Neuronal stem cell (in vitro differentiated cells): ENCODE results near the gene ALDH6A1.

Experiments used
- DNase-seq: peaks from one replicate; pipeline ENCODE4 v3.0.0-alpha.2; 2013; ENCODE audit warnings: low spot score
- H2AFZ ChIP-seq: one replicate; pipeline ENCODE4 v1.6.1; 2013; ENCODE audit warnings: mild to moderate bottlenecking, low read length, inconsistent platforms
- H2AK5ac ChIP-seq: 2 replicates; pipeline ENCODE4 v1.6.1; 2013; ENCODE audit warnings: low read depth, mild to moderate bottlenecking, inconsistent platforms, low read length, moderate library complexity, mixed read lengths
- H2BK120ac ChIP-seq: 2 replicates; pipeline ENCODE4 v1.6.1; 2013; ENCODE audit warnings: low read depth, mild to moderate bottlenecking, inconsistent platforms, low read length, moderate library complexity, mixed read lengths
- H2BK12ac ChIP-seq: one replicate; pipeline ENCODE4 v1.6.1; 2013; ENCODE audit warnings: low read length, inconsistent platforms
- H2BK15ac ChIP-seq: 2 replicates; pipeline ENCODE4 v1.6.1; 2013; ENCODE audit warnings: mild to moderate bottlenecking, low read length, inconsistent platforms, mixed read lengths
- H2BK5ac ChIP-seq: one replicate; pipeline ENCODE4 v1.6.1; 2013; ENCODE audit warnings: inconsistent platforms, mild to moderate bottlenecking, low read length, moderate library complexity
- H3K14ac ChIP-seq: one replicate; pipeline ENCODE4 v1.6.1; 2013; ENCODE audit warnings: low read length, inconsistent platforms
- H3K18ac ChIP-seq: 2 replicates; pipeline ENCODE4 v1.6.1; 2013; ENCODE audit warnings: low read length, inconsistent platforms
- H3K23ac ChIP-seq: 2 replicates; pipeline ENCODE4 v1.6.1; 2013; ENCODE audit warnings: low read depth, mild to moderate bottlenecking, mixed read lengths, low read length, inconsistent platforms; ENCODE audit not compliant: poor library complexity
- H3K27ac ChIP-seq: replicated peaks from 3 replicates; pipeline ENCODE4 v1.5.1; 2013; ENCODE audit warnings: low read length, inconsistent platforms
- H3K27me3 ChIP-seq, 3 experiments: 2 replicates each; pipeline ENCODE4 v1.6.1; 2013; ENCODE audit warnings: low read length in 3 of 3, mild to moderate bottlenecking in 2 of 3, inconsistent platforms in 1 of 3, low read depth in 1 of 3, mixed read lengths in 1 of 3, moderate library complexity in 1 of 3; ENCODE audit not compliant: control insufficient read depth in 3 of 3, insufficient read depth in 3 of 3
- H3K36me3 ChIP-seq, 2 donors: replicated peaks in 1 of 2; 2 replicates each; pipeline ENCODE4 v1.6.1; 2013; ENCODE audit warnings: low read length in 2 of 2; ENCODE audit not compliant: control insufficient read depth in 2 of 2, insufficient read depth in 2 of 2
- H3K4ac ChIP-seq: 2 replicates; pipeline ENCODE4 v1.6.1; 2013; ENCODE audit warnings: inconsistent platforms, mild to moderate bottlenecking, low read length, moderate library complexity
- H3K4me1 ChIP-seq, 2 donors: 1 replicate in 1 of 2; 2 replicates in 1 of 2; pipeline ENCODE4 v1.6.1; 2013; ENCODE audit warnings: low read length in 2 of 2, low read depth in 1 of 2; ENCODE audit not compliant: control insufficient read depth in 2 of 2, insufficient read depth in 1 of 2
- H3K4me2 ChIP-seq: one replicate; pipeline ENCODE4 v1.6.1; 2013; ENCODE audit warnings: mild to moderate bottlenecking, low read length, inconsistent platforms; ENCODE audit not compliant: insufficient read depth, poor library complexity, severe bottlenecking
- H3K4me3 ChIP-seq, 2 donors: 2 replicates each; pipeline ENCODE4 v1.5.1; 2013; ENCODE audit warnings: low read length in 2 of 2, mild to moderate bottlenecking in 2 of 2, inconsistent platforms in 1 of 2, moderate library complexity in 1 of 2
- H3K79me1 ChIP-seq: one replicate; pipeline ENCODE4 v1.6.1; 2013; ENCODE audit warnings: low read depth, mild to moderate bottlenecking, inconsistent platforms, low read length, moderate library complexity
- H3K9ac ChIP-seq: one replicate; pipeline ENCODE4 v1.6.1; 2013; ENCODE audit warnings: mild to moderate bottlenecking, low read depth, low read length, inconsistent platforms; ENCODE audit not compliant: poor library complexity
- H3K9me3 ChIP-seq, 2 donors: replicated peaks in 1 of 2; 2 replicates each; pipeline versions ENCODE3 to v1.6.1; 2013; ENCODE audit warnings: low read length in 2 of 2, mild to moderate bottlenecking in 2 of 2, inconsistent platforms in 1 of 2, low read depth in 1 of 2, mixed read lengths in 1 of 2, moderate library complexity in 1 of 2; ENCODE audit not compliant: control insufficient read depth in 2 of 2, insufficient read depth in 1 of 2
- H4K8ac ChIP-seq: one replicate; pipeline ENCODE4 v1.6.1; 2013; ENCODE audit warnings: low read depth, mild to moderate bottlenecking, inconsistent platforms, low read length, moderate library complexity
- H4K91ac ChIP-seq: one replicate; pipeline ENCODE4 v1.6.1; 2013; ENCODE audit warnings: low read length, low read depth, mild to moderate bottlenecking, inconsistent platforms; ENCODE audit not compliant: poor library complexity
- WGBS, 2 donors: extraction: QIAGEN DNeasy Blood & Tissue Kit; methylation state at CpG; one replicate each; pipeline ENCODE4 v1.1.7; 2013; ENCODE audit warnings: missing lambda C conversion rate in 2 of 2, mixed read lengths in 1 of 2; ENCODE audit not compliant: insufficient read length in 2 of 2, insufficient replicate concordance in 1 of 2; ENCODE audit errors: extremely low coverage in 2 of 2; 5-methylcytosine and 5-hydroxymethylcytosine counted together

ALDH6A1 gene

DNA sequence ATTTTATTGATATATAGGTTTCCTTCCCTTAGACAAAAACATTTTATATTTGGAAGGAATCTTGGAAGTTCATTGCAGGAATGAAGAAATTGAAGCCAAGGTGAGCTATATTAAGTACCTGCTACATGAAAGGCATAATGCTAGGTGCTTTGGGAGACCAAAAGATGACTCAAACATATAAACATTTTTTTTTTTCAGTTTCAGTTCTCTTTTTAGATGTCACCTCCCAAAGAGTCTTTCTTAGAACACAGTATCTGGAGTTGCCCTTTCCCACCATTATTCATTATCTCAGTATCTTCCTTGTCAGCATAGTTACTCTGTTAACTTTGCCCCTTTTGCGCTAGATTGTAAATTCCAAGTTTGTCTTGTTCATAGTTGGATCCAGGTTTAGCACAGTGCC is 1.6 kb upstream of the ALDH6A1 start:
- Histone ChIP-seq H3K18ac (no peak overlapping the region), H4K8ac (no peak overlapping the region), H3K4me1 (peaks cover 2 to 10% of the 10 kb centered on the region in 2 donors), H2AK5ac (no peak overlapping the region), H3K27me3 (no peaks in the 10 kb centered on the region), H4K91ac (no peak overlapping the region), H2BK12ac (no peak overlapping the region), H3K27ac (no peak overlapping the region), H3K23ac (no peak overlapping the region), H3K4me2 (no peak overlapping the region), H3K14ac (no peak overlapping the region), H2BK15ac (no peak overlapping the region), H3K9ac (no peak overlapping the region), H2BK5ac (no peak overlapping the region), H2BK120ac (no peak overlapping the region), H3K4me3 (peak overlapping the region in 1 of 2 donors; percentile 79), H3K36me3 (peaks cover 0 to 2% of the 10 kb centered on the region in 2 donors), H3K4ac (no peak overlapping the region), H2AFZ (peak overlapping the region; percentile 86), H3K9me3 (no peaks in the 10 kb centered on the region), H3K79me1 (no peaks in the 10 kb centered on the region)
- no peak for DNase-seq
- no CpG with 5 or more reads among the region's 1 CpG for WGBS, 2 donors

DNA sequence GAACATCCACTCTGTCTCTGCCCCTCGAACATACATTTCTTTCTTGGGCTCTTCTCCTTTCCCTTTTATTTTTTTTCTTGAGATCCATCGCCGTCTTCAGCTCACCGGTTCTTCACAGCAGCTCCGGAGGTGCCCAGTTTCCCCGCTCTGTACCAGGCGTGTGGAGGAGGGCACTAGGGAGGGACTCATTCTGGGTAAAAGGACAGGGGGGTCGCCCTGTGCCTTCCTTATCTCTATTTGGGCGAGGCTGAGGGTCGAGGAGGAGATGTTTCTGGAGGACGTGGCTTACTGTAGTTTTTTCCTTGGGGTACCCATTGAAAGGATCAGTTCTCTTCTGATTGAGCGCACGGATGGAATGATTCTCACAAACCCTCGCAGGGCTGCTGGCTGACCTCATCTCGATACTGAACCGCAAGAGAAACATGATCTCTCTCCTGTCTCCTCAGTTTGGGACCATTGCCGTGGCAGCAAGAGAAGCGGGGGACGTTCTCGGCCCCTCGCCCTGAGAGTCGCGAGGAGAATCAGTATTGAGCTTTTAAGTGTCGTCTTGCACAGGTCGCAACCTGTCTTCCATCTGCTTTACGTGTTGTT is 889 bp upstream of the ALDH6A1 start:
- H2BK12ac ChIP-seq: no peak overlapping the region
- no peaks in the 10 kb centered on the region for H3K36me3 ChIP-seq
- H3K18ac ChIP-seq: no peak overlapping the region
- H3K14ac ChIP-seq: no peak overlapping the region
- peak overlapping the region; percentile 3 for H3K27ac ChIP-seq
- no peaks in the 10 kb centered on the region for H3K27me3 ChIP-seq
- H3K23ac ChIP-seq: no peak overlapping the region
- H2BK5ac ChIP-seq: no peak overlapping the region
- H3K4me2 ChIP-seq: peak overlapping the region; percentile 57
- no CpG with 5 or more reads among the region's 26 CpGs for WGBS, 2 donors
- no peak overlapping the region for H3K4ac ChIP-seq
- H2AFZ ChIP-seq: peak overlapping the region; percentile 86
- H4K91ac ChIP-seq: no peak overlapping the region
- H3K79me1 ChIP-seq: no peaks in the 10 kb centered on the region
- no peak overlapping the region for H2BK15ac ChIP-seq
- H3K4me3 ChIP-seq: peak overlapping the region; percentile 79 to 90
- no peaks in the 10 kb centered on the region for H3K9me3 ChIP-seq
- peaks cover 2 to 10% of the 10 kb centered on the region in 2 donors for H3K4me1 ChIP-seq
- H2AK5ac ChIP-seq: no peak overlapping the region
- peak overlapping the region; percentile 67 for H3K9ac ChIP-seq
- no peak overlapping the region for H2BK120ac ChIP-seq
- no peak overlapping the region for H4K8ac ChIP-seq
- DNase-seq: peak; percentile 35

DNA sequence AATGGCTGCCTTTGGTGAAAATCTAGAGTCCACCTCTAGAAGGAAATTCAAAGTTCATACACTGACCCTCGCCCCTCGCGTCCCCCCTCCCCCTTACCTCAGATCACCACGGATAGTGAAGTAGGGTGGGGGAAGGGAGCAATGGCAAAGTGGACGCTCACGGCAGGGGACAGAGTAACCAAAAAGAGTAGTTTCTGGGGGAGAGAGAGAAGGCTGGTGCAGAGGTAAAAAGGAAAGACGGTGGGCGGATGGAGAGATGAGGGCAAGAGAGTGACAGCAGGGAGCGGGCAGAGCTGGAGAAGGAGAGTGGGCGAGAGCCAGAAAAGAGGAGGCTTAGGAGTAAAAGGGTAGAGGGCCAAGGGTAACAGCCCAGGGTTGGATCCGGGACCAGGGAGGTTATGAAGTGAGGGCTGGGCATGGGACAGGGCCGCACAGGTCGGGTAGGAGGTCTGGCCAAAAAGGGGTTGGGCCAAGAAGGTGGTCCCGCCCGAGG is 423 bp downstream of the ALDH6A1 start:
- no peaks in the 10 kb centered on the region for H3K9me3 ChIP-seq
- peak overlapping the region; percentile 78 for H3K27ac ChIP-seq
- WGBS, 2 donors: no CpG with 5 or more reads among the region's 15 CpGs
- no peaks in the 10 kb centered on the region for H3K27me3 ChIP-seq
- H3K4me3 ChIP-seq: peak overlapping the region; percentile 79 to 98
- H2BK5ac ChIP-seq: peak overlapping the region; percentile 25
- peaks cover 2 to 10% of the 10 kb centered on the region in 2 donors for H3K4me1 ChIP-seq
- H4K91ac ChIP-seq: no peak overlapping the region
- peak overlapping the region; percentile 82 for H3K9ac ChIP-seq
- no peak overlapping the region for H2BK12ac ChIP-seq
- H3K4me2 ChIP-seq: peak overlapping the region; percentile 52
- no peaks in the 10 kb centered on the region for H3K79me1 ChIP-seq
- H3K18ac ChIP-seq: peak overlapping the region; percentile 78
- no peak overlapping the region for H2AK5ac ChIP-seq
- no peak overlapping the region for H3K23ac ChIP-seq
- H2BK15ac ChIP-seq: no peak overlapping the region
- no peaks in the 10 kb centered on the region for H3K36me3 ChIP-seq
- H2AFZ ChIP-seq: peak overlapping the region; percentile 93
- DNase-seq: no peak
- no peak overlapping the region for H3K14ac ChIP-seq
- no peak overlapping the region for H3K4ac ChIP-seq
- H4K8ac ChIP-seq: no peak overlapping the region
- no peak overlapping the region for H2BK120ac ChIP-seq

DNA sequence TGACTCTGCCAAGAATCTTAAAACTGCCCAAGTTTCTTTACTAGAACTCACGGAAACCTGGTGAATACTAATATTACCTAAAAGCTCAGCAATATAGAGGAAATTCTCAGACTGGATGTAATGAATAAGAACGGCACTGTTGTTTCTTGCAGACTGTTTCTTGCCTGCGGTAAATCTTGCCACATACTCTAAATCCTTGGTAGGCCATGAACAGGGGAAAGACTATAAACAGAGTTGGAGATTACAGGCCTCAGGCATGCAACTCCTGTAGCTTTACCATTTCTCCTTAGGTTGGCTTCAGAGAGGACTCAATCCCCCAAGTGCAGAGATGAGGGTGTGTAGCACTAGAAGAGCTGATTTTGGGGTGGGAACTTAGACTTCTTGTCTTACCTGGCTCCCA is 1.1 kb downstream of the ALDH6A1 start:
- H3K36me3 ChIP-seq: no peaks in the 10 kb centered on the region
- no CpG with 5 or more reads among the region's 3 CpGs for WGBS, 2 donors
- H3K4me2 ChIP-seq: peak overlapping the region; percentile 52
- no peak overlapping the region for H2BK15ac ChIP-seq
- DNase-seq: no peak
- peak overlapping the region in 1 of 2 donors; percentile 79 for H3K4me3 ChIP-seq
- no peak overlapping the region for H3K18ac ChIP-seq
- no peak overlapping the region for H2BK120ac ChIP-seq
- H4K91ac ChIP-seq: no peak overlapping the region
- no peak overlapping the region for H2BK12ac ChIP-seq
- no peak overlapping the region for H4K8ac ChIP-seq
- H2AFZ ChIP-seq: peak overlapping the region; percentile 93
- no peak overlapping the region for H3K9ac ChIP-seq
- no peaks in the 10 kb centered on the region for H3K79me1 ChIP-seq
- no peak overlapping the region for H2AK5ac ChIP-seq
- no peaks in the 10 kb centered on the region for H3K27me3 ChIP-seq
- H3K4me1 ChIP-seq: peaks cover 3 to 10% of the 10 kb centered on the region in 2 donors
- H2BK5ac ChIP-seq: no peak overlapping the region
- no peak overlapping the region for H3K23ac ChIP-seq
- no peak overlapping the region for H3K4ac ChIP-seq
- no peak overlapping the region for H3K14ac ChIP-seq
- no peaks in the 10 kb centered on the region for H3K9me3 ChIP-seq
- H3K27ac ChIP-seq: no peak overlapping the region
